GM12878 (cell line): ENCODE measurements around the gene RBM8A. TPM values are rescaled to one million over a fixed set of nuclear protein-coding genes. Genes with fewer than 3 reads are reported as not detected.

Experiments
- ATAC-seq: fragments of 200-7000 bp; cut with Tn5 transposase; 3 replicates; pipeline ENCODE4 v1.9.1; 2020; ENCODE audit warnings: mild to moderate bottlenecking, moderate library complexity
- BruUV-seq: library from RNA; stranded (reverse); fragments of 400-500 nt; replicated peaks from 2 replicates; lab custom pipeline; 2021; lab: Mats Ljungman, UMichigan
- CTCF ChIA-PET: fragments of 300-600 bp; sonication (Branson Sonifier 250); formaldehyde crosslinking; extraction: SDS; loops from one replicate; lab custom pipeline; 2021; ENCODE audit warnings: inconsistent platforms; lab: Yijun Ruan, JAX
- POLR2A ChIA-PET: fragments of 350-600 bp; formaldehyde crosslinking; extraction: SDS; loops from one replicate; lab custom pipeline; 2021; ENCODE audit warnings: inconsistent platforms; lab: Charles Lee
- RAD21 ChIA-PET: fragments of 300-600 bp; sonication (Branson Sonifier 250); formaldehyde crosslinking; loops from one replicate; lab custom pipeline; 2023; ENCODE audit warnings: antibody characterized with exemption; ENCODE audit not compliant: unreplicated experiment; lab: Charles Lee
- SMC1A ChIA-PET: fragments of 300-600 bp; sonication (Branson Sonifier 250); formaldehyde crosslinking; loops from one replicate; lab custom pipeline; 2023; ENCODE audit not compliant: unreplicated experiment, uncharacterized antibody; lab: Charles Lee
- DNase-seq: peaks from one replicate; pipeline ENCODE4 v3.0.0-alpha.2; 2011; ENCODE audit warnings: low read depth, low spot score
- FAIRE-seq: peaks from 3 replicates; lab custom pipeline; 2011; peaks lifted over from hg19 to GRCh38; lab: Jason Lieb, UNC
- H2AFZ ChIP-seq: 2 replicates; pipeline ENCODE4 v1.6.0; 2011; ENCODE audit warnings: low read depth, low read length, control low read depth; ENCODE audit not compliant: control insufficient read depth
- H3K27ac ChIP-seq: 2 replicates; pipeline ENCODE4 v1.5.1; 2011; ENCODE audit warnings: control low read depth; ENCODE audit not compliant: control insufficient read depth, insufficient read depth
- H3K27me3 ChIP-seq, 2 experiments: replicated peaks in 1 of 2; 2 replicates each; pipeline versions ENCODE4 v1.6.0 to v1.6.1; 2011; ENCODE audit warnings: low read length in 1 of 2; ENCODE audit not compliant: control insufficient read depth in 2 of 2, insufficient read depth in 2 of 2
- H3K36me3 ChIP-seq, 2 experiments: 2 replicates each; pipeline ENCODE4 v1.5.1; 2011; ENCODE audit warnings: low read length in 1 of 2; ENCODE audit not compliant: control insufficient read depth in 2 of 2, insufficient read depth in 2 of 2
- H3K4me1 ChIP-seq: 2 replicates; pipeline ENCODE4 v1.6.1; 2011; ENCODE audit warnings: mild to moderate bottlenecking, low read length, moderate library complexity, mixed read lengths; ENCODE audit not compliant: control insufficient read depth, insufficient read depth
- H3K4me2 ChIP-seq: 2 replicates; pipeline ENCODE4 v1.6.0; 2011; ENCODE audit warnings: control low read depth; ENCODE audit not compliant: control insufficient read depth, insufficient read depth
- H3K4me3 ChIP-seq: fragments of 200-600 bp; sonication (generic); 2 replicates; pipeline ENCODE4 v1.5.1; 2016
- H3K79me2 ChIP-seq: 2 replicates; pipeline ENCODE4 v1.6.0; 2011; ENCODE audit warnings: low read length; ENCODE audit not compliant: control insufficient read depth, insufficient read depth
- H3K9ac ChIP-seq: 2 replicates; pipeline ENCODE4 v1.8.0; 2011; ENCODE audit warnings: low read length, control low read depth, mixed read lengths; ENCODE audit not compliant: control insufficient read depth, insufficient read depth
- H3K9me3 ChIP-seq: replicated peaks from 3 replicates; pipeline ENCODE4 v1.5.1; 2011; ENCODE audit warnings: mild to moderate bottlenecking, low read length; ENCODE audit not compliant: control insufficient read depth, insufficient read depth
- H4K20me1 ChIP-seq: 2 replicates; pipeline ENCODE4 v1.6.0; 2011; ENCODE audit not compliant: control insufficient read depth, insufficient read depth
- FOXM1 ChIP-seq: IDR thresholded peaks from 2 replicates; pipeline ENCODE4 v1.6.1; 2012; ENCODE audit warnings: low read depth, mild to moderate bottlenecking, inconsistent platforms, low read length, moderate library complexity
- MEF2B ChIP-seq: fragments of 450-650 bp; IDR thresholded peaks from 2 replicates; pipeline ENCODE4 v1.6.1; 2018; ENCODE audit warnings: mild to moderate bottlenecking, moderate library complexity; ENCODE audit not compliant: partially characterized antibody, poor library complexity, severe bottlenecking
- RELB ChIP-seq: fragments of 450-650 bp; IDR thresholded peaks from 2 replicates; pipeline ENCODE4 v1.6.1; 2017; ENCODE audit warnings: low read depth, mild to moderate bottlenecking, moderate library complexity
- SP1 ChIP-seq: IDR thresholded peaks from one replicate; pipeline ENCODE4 v1.6.1; 2011; ENCODE audit warnings: low read depth, low read length
- TCF7 ChIP-seq: IDR thresholded peaks from 2 replicates; pipeline ENCODE4 v1.6.1; 2014; ENCODE audit warnings: antibody characterized with exemption, borderline replicate concordance
- ZNF217 ChIP-seq: fragments of 450-650 bp; IDR thresholded peaks from 2 replicates; pipeline ENCODE4 v1.6.1; 2017; ENCODE audit warnings: antibody characterized with exemption, mild to moderate bottlenecking
- ZNF592 ChIP-seq: fragments of 450-650 bp; IDR thresholded peaks from 2 replicates; pipeline ENCODE4 v1.6.1; 2017; ENCODE audit warnings: mild to moderate bottlenecking, moderate library complexity
- WGBS: methylation state at CpG from one replicate; pipeline ENCODE4 v1.1.6; 2016; ENCODE audit warnings: low lambda C conversion rate; ENCODE audit not compliant: insufficient replicate concordance, insufficient coverage; ENCODE audit errors: missing lambda C conversion rate; 5-methylcytosine and 5-hydroxymethylcytosine counted together
- in situ Hi-C: fragments of 300-500 bp; cut with MboI; formaldehyde crosslinking; loops from 9 replicates; pipeline ENCODE4 v1.14.3; 2018; ENCODE audit warnings: mixed read lengths
- intact Hi-C: fragments of 100-400 bp; cut with micrococcal nuclease; formaldehyde crosslinking; loops from one replicate; pipeline ENCODE4 v1.14.2; 2022; ENCODE audit not compliant: unreplicated experiment
- polyA plus RNA-seq, 11 experiments: library from polyadenylated mRNA; depleted of rRNA in 4 of 11; unstranded in 6 of 11; stranded (reverse) in 5 of 11; fragments of >200 nt; fragmentation: Nextera tagmentation in 4 of 11; fragmentation: Illumina TruSeq in 1 of 11; extraction: Ambion mirVana in 4 of 11; extraction: Trizol in 1 of 11; gene quantifications; 1 replicate in 1 of 11; 2 replicates in 10 of 11; pipeline versions ENCODE4 v1.2.1 to v1.2.3, GENCODE V29; 2011 to 2016; ENCODE audit warnings: inconsistent platforms in 2 of 11, missing spikeins in 2 of 11, low read depth in 1 of 11
- total RNA-seq, 4 experiments: library from RNA; depleted of rRNA in 3 of 4; stranded (reverse); fragments of >200 nt in 3 of 4; fragmentation: Illumina TruSeq in 1 of 4; extraction: Trizol in 1 of 4; gene quantifications; 2 replicates each; pipeline versions ENCODE4 v1.2.1 to v1.2.3, GENCODE V29; 2013 to 2021
- TF ChIP-seq, protein P1 (sequence below): fragments of 450-650 bp; IDR thresholded peaks from 2 replicates; pipeline ENCODE4 v1.6.1; 2016; ENCODE audit warnings: mild to moderate bottlenecking

Gene RBM8A
- total and polyA plus RNA-seq, 10 of the 15 experiments (the other 5 are each of a cell fraction or from before 2014, with no cell fraction given), result 110 to 1,248 (median 248) TPM

DNA sequence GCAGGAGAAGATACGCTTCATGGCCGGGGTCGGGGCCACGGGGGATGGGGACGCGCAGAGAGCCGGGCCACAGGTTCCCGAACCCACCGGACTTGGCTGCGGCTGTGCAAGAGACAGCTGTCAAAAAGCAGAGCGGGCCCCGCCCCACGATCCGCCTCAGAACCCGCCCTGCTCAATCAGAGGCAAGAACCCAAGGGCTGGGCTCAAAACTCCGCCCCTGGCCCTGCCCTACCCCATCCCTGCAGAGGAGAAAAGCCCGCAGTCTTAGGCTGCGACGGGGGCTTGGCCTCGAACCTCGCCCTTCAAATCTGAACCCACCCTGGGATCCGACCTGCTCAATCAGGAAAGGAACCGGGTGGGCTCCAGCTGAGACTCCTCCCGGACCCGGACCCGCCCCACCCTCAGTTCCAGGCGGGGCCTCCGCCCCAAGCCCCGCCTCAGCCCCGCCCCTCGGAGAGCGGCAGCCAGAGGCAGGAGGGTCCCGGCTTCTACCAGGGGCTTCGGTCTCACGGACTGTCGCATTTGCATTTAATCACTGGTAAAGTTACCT lies 41.5 kb downstream of the RBM8A start, which contains the start of gene ANKRD35:
Gene ANKRD35 (minus strand): TSS at position 129 of the 550 bp plus-strand sequence. CDS start 108 bp downstream, at position 21.
- Histone ChIP-seq H3K4me1 (no peaks in the 10 kb centered on the region), H3K4me2 (peak within 1 kb of the TSS; percentile 59), H3K4me3 (peak within 1 kb of the TSS; percentile 73), H4K20me1 (no peaks in the 10 kb centered on the region), H3K79me2 (no peaks in the 10 kb centered on the region), H3K27me3 (peaks cover 2 to 7% of the 10 kb centered on the region in 2 experiments; a peak in 2 of 4 replicates), H3K36me3 (no peaks in the 10 kb centered on the region)
- DNase-seq, result no peak
- SMC1A ChIA-PET, result interaction anchor here (0.9 to 1.2 kb wide), 2 partner anchors 9 to 13 kb away, joined by 3 read pairs; no protein-coding TSS in a partner anchor
- in situ Hi-C loops, result no loop called here
- POLR2A ChIA-PET, result interaction anchor here (1.1 kb wide), 1 partner anchor 27 kb away, joined by 3 read pairs; the partner anchor contains the start of gene PIAS3
- RAD21 ChIA-PET, result no interaction called here
- under 1% methylated on average over 22 of the region's 36 CpGs for WGBS
- TF ChIP-seq ZNF217 (no peak), SP1 (peak; percentile 58)
- TF ChIP-seq, protein P1, sequence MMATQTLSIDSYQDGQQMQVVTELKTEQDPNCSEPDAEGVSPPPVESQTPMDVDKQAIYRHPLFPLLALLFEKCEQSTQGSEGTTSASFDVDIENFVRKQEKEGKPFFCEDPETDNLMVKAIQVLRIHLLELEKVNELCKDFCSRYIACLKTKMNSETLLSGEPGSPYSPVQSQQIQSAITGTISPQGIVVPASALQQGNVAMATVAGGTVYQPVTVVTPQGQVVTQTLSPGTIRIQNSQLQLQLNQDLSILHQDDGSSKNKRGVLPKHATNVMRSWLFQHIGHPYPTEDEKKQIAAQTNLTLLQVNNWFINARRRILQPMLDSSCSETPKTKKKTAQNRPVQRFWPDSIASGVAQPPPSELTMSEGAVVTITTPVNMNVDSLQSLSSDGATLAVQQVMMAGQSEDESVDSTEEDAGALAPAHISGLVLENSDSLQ, result peak; percentile 54
- TF ChIP-seq, all 136 proteins: peak for 2
- Histone ChIP-seq H3K9ac (no peak within 1 kb of the TSS), H3K27ac (no peak within 1 kb of the TSS), H3K9me3 (no peaks in the 10 kb centered on the region), H2AFZ (peak within 1 kb of the TSS; percentile 88)
- intact Hi-C loops, result no loop called here
- peak; percentile 100 for ATAC-seq
- CTCF ChIA-PET, result interaction anchor here (0.9 to 2.7 kb wide), 8 partner anchors 24 to 164 kb away, joined by 3 to 9 read pairs (median 3); partner anchors contain the start of genes ITGA10, NUDT17 and PIAS3
- no TSS peak for BruUV-seq
- peak; percentile 78 for FAIRE-seq

DNA sequence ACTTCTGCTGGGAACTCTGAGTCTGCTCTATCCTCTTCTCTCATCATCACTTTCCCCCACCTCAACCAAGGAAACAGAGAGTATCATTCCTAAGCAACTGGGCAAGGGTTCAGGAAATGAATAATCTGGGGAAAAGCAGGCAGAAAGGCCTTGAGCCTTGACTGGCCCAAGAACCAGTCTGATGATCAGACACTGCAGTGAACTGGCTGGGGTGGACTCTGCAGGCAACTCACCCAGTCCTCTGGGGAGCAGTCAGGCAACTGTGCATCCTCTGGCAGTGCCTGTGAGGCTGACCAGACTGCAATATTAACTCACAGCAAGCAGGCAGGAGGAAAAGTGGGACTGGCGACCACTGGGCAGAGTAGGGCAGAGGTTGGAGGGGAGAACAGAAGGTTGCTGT lies 42.6 kb downstream of the RBM8A start:
- H3K4me1 ChIP-seq, result no peaks in the 10 kb centered on the region
- no peak overlapping the region for H3K4me3 ChIP-seq
- 0% methylated on average over 1 of the region's 1 CpG for WGBS
- DNase-seq, result no peak
- H3K4me2 ChIP-seq, result no peak overlapping the region
- H2AFZ ChIP-seq, result no peak overlapping the region
- no peaks in the 10 kb centered on the region for H4K20me1 ChIP-seq
- SMC1A ChIA-PET, result no interaction called here
- RAD21 ChIA-PET, result interaction anchor here (1.8 kb wide), 1 partner anchor 25 kb away, joined by 4 read pairs; no protein-coding TSS in a partner anchor
- H3K36me3 ChIP-seq, result no peaks in the 10 kb centered on the region
- peaks cover 2 to 7% of the 10 kb centered on the region in 2 experiments; a peak in 2 of 4 replicates for H3K27me3 ChIP-seq
- BruUV-seq, result no TSS peak
- POLR2A ChIA-PET, result no interaction called here
- intact Hi-C loops (no loop called here), in situ Hi-C loops (no loop called here)
- no peak overlapping the region for H3K9ac ChIP-seq
- no peaks in the 10 kb centered on the region for H3K9me3 ChIP-seq
- no peak for ATAC-seq
- FAIRE-seq, result no peak
- CTCF ChIA-PET, result interaction anchor here (1.2 to 2.6 kb wide), 4 partner anchors 28 to 163 kb away, joined by 3 to 13 read pairs (median 4); partner anchors contain the start of gene NUDT17
- no peaks in the 10 kb centered on the region for H3K79me2 ChIP-seq
- H3K27ac ChIP-seq, result no peak overlapping the region
- TF ChIP-seq ZNF592 (no peak), RELB (no peak), MEF2B (no peak), TCF7 (no peak), FOXM1 (no peak)
